ENCODE data around the gene MAP3K3. TPM values are rescaled to one million over a fixed set of nuclear protein-coding genes. Genes with fewer than 3 reads are reported as not detected.

Gene MAP3K3
- total RNA-seq, 2 donors from 2014 or later = 44.0 to 72.0 TPM

- TF ChIP-seq POLR2A (IDR thresholded peaks at IDR 0.05) (no peak), CTCF (IDR thresholded peaks at IDR 0.05) (no peak), POLR2AphosphoS5 (IDR thresholded peaks at IDR 0.05) (no peak)
- H3K36me3 ChIP-seq = peaks cover 0 to 8% of the 10 kb centered on the region in 2 donors
- H3K4me3 ChIP-seq = no peak overlapping the region
- 58% methylated on average over 11 of the region's 11 CpGs for WGBS
- no peaks in the 10 kb centered on the region for H3K4me1 ChIP-seq (replicated peaks)
- no peak overlapping the region for H3K27ac ChIP-seq
- H3K27me3 ChIP-seq (replicated peaks; ENCODE audit: insufficient read depth) = no peaks in the 10 kb centered on the region
- no peaks in the 10 kb centered on the region for H3K9me3 ChIP-seq
- intact Hi-C loops (cut with DNase I) = no loop called here
- DNase-seq (ENCODE audit: low spot score) = no peak
These were observed 42.6 kb upstream of the MAP3K3 start for GRCh38 chr17:63579633-63580032.

DNA sequence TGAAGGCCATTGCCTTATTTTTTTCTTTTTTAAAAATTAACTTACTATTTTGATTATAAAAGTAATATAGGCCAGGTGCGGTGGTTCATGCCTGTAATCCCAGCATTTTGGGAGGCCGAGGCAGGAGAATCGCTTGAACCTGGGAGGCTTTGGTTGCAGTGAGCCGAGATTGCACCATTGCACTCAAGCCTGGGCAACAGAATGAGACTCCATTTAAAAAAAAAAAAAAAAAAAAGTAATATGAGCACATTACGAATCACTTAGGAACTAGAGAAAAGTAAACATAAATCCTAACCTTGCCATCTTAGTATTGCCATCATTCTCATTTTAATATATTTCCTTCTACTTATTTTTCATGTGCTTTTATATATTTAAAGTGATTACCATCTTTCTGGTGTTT, 34.4 kb upstream of the MAP3K3 start:
- Histone ChIP-seq H3K27me3 (replicated peaks; ENCODE audit: insufficient read depth) (no peaks in the 10 kb centered on the region), H3K4me1 (replicated peaks) (peaks cover under 1% of the 10 kb centered on the region), H3K36me3 (peaks cover 5 to 8% of the 10 kb centered on the region in 2 donors), H3K9me3 (no peaks in the 10 kb centered on the region), H3K4me3 (no peak overlapping the region), H3K27ac (no peak overlapping the region)
- intact Hi-C loops (cut with DNase I) = no loop called here
- WGBS = 91% methylated on average over 5 of the region's 5 CpGs
- TF ChIP-seq POLR2AphosphoS5 (IDR thresholded peaks at IDR 0.05) = no peak
- no peak for TF ChIP-seq POLR2A (IDR thresholded peaks at IDR 0.05)
- no peak for TF ChIP-seq CTCF (IDR thresholded peaks at IDR 0.05)
- no peak for DNase-seq (ENCODE audit: low spot score)

DNA sequence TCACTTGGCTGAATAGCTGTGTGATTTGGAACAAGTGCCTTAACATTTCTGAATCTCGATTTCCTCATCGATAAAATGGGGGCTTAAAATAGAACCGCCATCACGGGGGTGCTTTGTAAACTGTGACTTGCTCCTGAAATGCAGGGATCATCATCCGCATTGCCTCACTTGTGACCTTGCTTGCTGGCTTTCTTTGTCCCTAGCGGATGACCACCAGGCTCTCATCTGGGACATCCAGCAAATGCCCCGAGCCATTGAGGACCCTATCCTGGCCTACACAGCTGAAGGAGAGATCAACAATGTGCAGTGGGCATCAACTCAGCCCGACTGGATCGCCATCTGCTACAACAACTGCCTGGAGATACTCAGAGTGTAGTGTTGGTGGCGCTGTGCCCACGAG, 33.4 kb upstream of the MAP3K3 start:
- peaks cover 3% of the 10 kb centered on the region for H3K4me1 ChIP-seq (replicated peaks)
- intact Hi-C loops (cut with DNase I) = no loop called here
- peaks cover 1 to 5% of the 10 kb centered on the region in 2 donors for H3K36me3 ChIP-seq
- H3K4me3 ChIP-seq = no peak overlapping the region
- no peaks in the 10 kb centered on the region for H3K27me3 ChIP-seq (replicated peaks; ENCODE audit: insufficient read depth)
- TF ChIP-seq POLR2A (IDR thresholded peaks at IDR 0.05) (no peak), CTCF (IDR thresholded peaks at IDR 0.05) (no peak), POLR2AphosphoS5 (IDR thresholded peaks at IDR 0.05) (no peak)
- H3K9me3 ChIP-seq = no peaks in the 10 kb centered on the region
- H3K27ac ChIP-seq = no peak overlapping the region
- no peak for DNase-seq (ENCODE audit: low spot score)
- 92% methylated on average over 11 of the region's 11 CpGs for WGBS

DNA sequence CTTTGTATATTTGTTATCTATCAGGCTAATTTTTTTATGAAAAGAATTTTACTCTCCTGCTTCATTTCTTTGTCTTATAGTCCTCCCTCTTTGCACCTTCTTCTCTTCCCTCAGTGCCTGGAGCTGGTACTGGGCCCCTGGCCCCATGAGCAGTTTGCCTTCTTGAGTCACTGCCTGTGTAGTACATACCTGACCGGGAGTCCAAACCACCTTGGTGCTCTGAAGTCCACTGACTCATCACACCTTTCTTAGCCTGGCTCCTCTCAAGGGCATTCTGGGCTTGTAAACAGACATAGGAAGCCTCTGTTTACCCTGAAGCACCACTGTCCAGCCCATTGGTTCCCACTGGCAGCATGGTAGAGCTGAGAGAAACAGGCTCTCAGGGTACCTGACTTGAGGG, 32.6 kb upstream of the MAP3K3 start:
- H3K27ac ChIP-seq = no peak overlapping the region
- no peaks in the 10 kb centered on the region for H3K9me3 ChIP-seq
- intact Hi-C loops (cut with DNase I) = no loop called here
- peaks cover 0 to 5% of the 10 kb centered on the region in 2 donors for H3K36me3 ChIP-seq
- H3K4me3 ChIP-seq = no peak overlapping the region
- 88% methylated on average over 1 of the region's 1 CpG for WGBS
- DNase-seq (ENCODE audit: low spot score) = no peak
- no peak for TF ChIP-seq POLR2A (IDR thresholded peaks at IDR 0.05)
- TF ChIP-seq POLR2AphosphoS5 (IDR thresholded peaks at IDR 0.05) = no peak
- no peak for TF ChIP-seq CTCF (IDR thresholded peaks at IDR 0.05)
- H3K4me1 ChIP-seq (replicated peaks) = peaks cover 3% of the 10 kb centered on the region
- H3K27me3 ChIP-seq (replicated peaks; ENCODE audit: insufficient read depth) = no peaks in the 10 kb centered on the region

DNA sequence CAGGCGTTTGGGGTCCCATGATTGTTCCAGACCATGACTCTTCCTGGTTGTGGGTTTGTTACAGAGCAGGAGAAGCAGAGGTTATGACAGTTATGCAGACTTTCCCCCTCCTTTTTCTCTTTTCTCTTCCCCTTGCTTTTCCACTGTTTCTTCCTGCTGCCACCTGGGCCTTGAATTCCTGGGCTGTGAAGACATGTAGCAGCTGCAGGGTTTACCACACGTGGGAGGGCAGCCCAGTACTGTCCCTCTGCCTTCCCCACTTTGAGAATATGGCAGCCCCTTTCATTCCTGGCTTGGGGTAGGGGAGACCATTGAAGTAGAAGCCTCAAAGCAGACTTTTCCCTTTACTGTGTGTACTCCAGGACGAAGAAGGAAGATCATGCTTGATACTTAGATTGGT, 29.4 kb upstream of the MAP3K3 start:
- intact Hi-C loops (cut with DNase I) = no loop called here

More for the DNA sequence above, 29.4 kb upstream of the MAP3K3 start:
- Histone ChIP-seq H3K4me1 (replicated peaks) (peaks cover 3% of the 10 kb centered on the region), H3K36me3 (peaks cover 0 to 3% of the 10 kb centered on the region in 2 donors), H3K27me3 (replicated peaks; ENCODE audit: insufficient read depth) (no peaks in the 10 kb centered on the region), H3K4me3 (no peak overlapping the region), H3K27ac (peak overlapping the region in 1 of 2 donors; percentile 8), H3K9me3 (no peaks in the 10 kb centered on the region)
- no peak for DNase-seq (ENCODE audit: low spot score)
- TF ChIP-seq CTCF (IDR thresholded peaks at IDR 0.05) = no peak
- WGBS = 66% methylated on average over 3 of the region's 3 CpGs
